Panc1 (cell line): ENCODE results near the gene KAT8.

Experiments used
- POLR2AphosphoS5 ChIP-seq: IDR thresholded peaks from 2 replicates; pipeline ENCODE4 v1.6.1; 2012; ENCODE audit warnings: mild to moderate bottlenecking, low read depth, low read length, moderate library complexity
- SIN3A ChIP-seq: IDR thresholded peaks from 2 replicates; pipeline ENCODE4 v1.6.1; 2012; ENCODE audit warnings: low read depth, mild to moderate bottlenecking, low read length, moderate library complexity, borderline replicate concordance; ENCODE audit not compliant: insufficient read depth
- TCF7L2 ChIP-seq: IDR thresholded peaks from 2 replicates; pipeline ENCODE4 v1.6.1; 2011; ENCODE audit warnings: mild to moderate bottlenecking, low read depth, low read length, inconsistent platforms
- TF ChIP-seq, protein P1 (sequence below): fragments of 450-650 bp; IDR thresholded peaks from 2 replicates; pipeline ENCODE4 v1.5.1; 2017; ENCODE audit warnings: mild to moderate bottlenecking
- TF ChIP-seq, protein P2 (sequence below), 2 experiments: IDR thresholded peaks; 2 replicates each; pipeline ENCODE4 v1.6.1; 2011 to 2012; ENCODE audit warnings: low read depth in 2 of 2, control low read depth in 1 of 2, low read length in 1 of 2, mild to moderate bottlenecking in 1 of 2, moderate library complexity in 1 of 2; ENCODE audit not compliant: insufficient read depth in 1 of 2

DNA sequence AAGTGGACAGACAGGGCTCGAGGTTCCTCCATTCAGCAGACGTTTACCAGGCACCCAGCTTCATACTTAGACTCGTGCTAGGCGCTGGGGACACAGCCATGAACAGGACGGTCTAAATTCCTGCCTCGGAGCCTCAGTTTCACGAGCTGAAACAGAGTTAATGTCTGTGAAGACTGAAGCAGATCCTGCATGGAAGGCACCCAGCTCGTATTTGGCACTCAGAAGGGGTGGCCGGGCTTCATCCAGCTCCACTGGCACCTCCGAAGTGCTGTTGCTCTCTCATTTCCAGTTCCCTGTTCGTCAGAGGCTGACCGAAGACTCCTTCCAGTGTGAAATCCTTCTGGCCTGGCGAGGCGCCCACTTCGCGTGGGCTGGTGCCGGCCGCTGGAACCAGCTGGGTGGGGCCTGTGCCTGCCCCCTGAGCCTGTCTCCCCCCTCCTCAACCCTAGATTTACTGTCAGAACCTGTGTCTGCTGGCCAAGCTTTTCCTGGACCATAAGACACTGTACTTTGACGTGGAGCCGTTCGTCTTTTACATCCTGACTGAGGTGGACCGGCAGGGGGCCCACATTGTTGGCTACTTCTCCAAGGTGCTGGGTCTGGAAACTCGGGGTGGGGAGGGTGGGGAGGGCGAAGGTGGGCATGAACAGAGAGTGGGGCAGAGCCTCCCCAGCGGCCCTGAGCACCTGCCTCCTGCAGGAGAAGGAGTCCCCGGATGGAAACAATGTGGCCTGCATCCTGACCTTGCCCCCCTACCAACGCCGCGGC is 12.3 kb downstream of the KAT8 start:
- TF ChIP-seq, protein P1, sequence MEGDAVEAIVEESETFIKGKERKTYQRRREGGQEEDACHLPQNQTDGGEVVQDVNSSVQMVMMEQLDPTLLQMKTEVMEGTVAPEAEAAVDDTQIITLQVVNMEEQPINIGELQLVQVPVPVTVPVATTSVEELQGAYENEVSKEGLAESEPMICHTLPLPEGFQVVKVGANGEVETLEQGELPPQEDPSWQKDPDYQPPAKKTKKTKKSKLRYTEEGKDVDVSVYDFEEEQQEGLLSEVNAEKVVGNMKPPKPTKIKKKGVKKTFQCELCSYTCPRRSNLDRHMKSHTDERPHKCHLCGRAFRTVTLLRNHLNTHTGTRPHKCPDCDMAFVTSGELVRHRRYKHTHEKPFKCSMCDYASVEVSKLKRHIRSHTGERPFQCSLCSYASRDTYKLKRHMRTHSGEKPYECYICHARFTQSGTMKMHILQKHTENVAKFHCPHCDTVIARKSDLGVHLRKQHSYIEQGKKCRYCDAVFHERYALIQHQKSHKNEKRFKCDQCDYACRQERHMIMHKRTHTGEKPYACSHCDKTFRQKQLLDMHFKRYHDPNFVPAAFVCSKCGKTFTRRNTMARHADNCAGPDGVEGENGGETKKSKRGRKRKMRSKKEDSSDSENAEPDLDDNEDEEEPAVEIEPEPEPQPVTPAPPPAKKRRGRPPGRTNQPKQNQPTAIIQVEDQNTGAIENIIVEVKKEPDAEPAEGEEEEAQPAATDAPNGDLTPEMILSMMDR: no peak
- TF ChIP-seq, protein P2, sequence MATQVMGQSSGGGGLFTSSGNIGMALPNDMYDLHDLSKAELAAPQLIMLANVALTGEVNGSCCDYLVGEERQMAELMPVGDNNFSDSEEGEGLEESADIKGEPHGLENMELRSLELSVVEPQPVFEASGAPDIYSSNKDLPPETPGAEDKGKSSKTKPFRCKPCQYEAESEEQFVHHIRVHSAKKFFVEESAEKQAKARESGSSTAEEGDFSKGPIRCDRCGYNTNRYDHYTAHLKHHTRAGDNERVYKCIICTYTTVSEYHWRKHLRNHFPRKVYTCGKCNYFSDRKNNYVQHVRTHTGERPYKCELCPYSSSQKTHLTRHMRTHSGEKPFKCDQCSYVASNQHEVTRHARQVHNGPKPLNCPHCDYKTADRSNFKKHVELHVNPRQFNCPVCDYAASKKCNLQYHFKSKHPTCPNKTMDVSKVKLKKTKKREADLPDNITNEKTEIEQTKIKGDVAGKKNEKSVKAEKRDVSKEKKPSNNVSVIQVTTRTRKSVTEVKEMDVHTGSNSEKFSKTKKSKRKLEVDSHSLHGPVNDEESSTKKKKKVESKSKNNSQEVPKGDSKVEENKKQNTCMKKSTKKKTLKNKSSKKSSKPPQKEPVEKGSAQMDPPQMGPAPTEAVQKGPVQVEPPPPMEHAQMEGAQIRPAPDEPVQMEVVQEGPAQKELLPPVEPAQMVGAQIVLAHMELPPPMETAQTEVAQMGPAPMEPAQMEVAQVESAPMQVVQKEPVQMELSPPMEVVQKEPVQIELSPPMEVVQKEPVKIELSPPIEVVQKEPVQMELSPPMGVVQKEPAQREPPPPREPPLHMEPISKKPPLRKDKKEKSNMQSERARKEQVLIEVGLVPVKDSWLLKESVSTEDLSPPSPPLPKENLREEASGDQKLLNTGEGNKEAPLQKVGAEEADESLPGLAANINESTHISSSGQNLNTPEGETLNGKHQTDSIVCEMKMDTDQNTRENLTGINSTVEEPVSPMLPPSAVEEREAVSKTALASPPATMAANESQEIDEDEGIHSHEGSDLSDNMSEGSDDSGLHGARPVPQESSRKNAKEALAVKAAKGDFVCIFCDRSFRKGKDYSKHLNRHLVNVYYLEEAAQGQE (IDR thresholded peaks at IDR 0.05; ENCODE audit: insufficient read depth in 1 of 2, low read depth in 2 of 2, low read length in 1 of 2): no peak
- no peak for TF ChIP-seq POLR2AphosphoS5
- TF ChIP-seq TCF7L2: no peak
- no peak for TF ChIP-seq SIN3A
